ENCODE data around the gene CDH6.

The CDH6 gene

DNA sequence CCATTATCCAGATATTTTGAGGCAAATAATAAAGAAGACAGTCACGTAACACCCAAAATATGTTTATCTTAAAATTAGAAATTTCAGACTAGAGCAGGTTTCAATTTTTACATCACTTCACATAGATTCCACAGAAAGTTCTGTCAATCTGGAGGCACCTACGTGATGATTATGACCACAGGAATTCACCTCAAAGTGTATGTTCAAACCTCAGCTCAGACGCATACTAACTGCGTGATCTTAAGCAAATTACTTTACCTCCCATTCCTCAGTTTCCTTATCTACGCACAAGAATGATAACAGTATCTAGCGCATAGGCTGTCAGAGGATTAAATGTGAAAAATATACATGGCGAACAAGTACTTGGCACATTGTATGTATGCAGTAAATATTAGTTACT lies 5.9 kb upstream of the CDH6 start:
- peaks cover 19% of the 10 kb centered on the region for H3K27me3 ChIP-seq
- no peaks in the 10 kb centered on the region for H3K9me3 ChIP-seq
- H3K4me3 ChIP-seq (ENCODE audit: low read depth in 1 of 2, low read length in 1 of 2) = no peak overlapping the region
- no peaks in the 10 kb centered on the region for H3K36me3 ChIP-seq
- no peak overlapping the region for H3K27ac ChIP-seq
- TF ChIP-seq, protein P1, sequence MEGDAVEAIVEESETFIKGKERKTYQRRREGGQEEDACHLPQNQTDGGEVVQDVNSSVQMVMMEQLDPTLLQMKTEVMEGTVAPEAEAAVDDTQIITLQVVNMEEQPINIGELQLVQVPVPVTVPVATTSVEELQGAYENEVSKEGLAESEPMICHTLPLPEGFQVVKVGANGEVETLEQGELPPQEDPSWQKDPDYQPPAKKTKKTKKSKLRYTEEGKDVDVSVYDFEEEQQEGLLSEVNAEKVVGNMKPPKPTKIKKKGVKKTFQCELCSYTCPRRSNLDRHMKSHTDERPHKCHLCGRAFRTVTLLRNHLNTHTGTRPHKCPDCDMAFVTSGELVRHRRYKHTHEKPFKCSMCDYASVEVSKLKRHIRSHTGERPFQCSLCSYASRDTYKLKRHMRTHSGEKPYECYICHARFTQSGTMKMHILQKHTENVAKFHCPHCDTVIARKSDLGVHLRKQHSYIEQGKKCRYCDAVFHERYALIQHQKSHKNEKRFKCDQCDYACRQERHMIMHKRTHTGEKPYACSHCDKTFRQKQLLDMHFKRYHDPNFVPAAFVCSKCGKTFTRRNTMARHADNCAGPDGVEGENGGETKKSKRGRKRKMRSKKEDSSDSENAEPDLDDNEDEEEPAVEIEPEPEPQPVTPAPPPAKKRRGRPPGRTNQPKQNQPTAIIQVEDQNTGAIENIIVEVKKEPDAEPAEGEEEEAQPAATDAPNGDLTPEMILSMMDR (IDR thresholded peaks at IDR 0.05) = no peak
- no peaks in the 10 kb centered on the region for H3K4me1 ChIP-seq (ENCODE audit: control insufficient read depth in 1 of 2, insufficient read depth in 1 of 2, low read depth in 1 of 2, low read length in 1 of 2)

- H3K27me3 ChIP-seq = peaks cover 67% of the 10 kb centered on the region
- no peaks in the 10 kb centered on the region for H3K4me1 ChIP-seq (ENCODE audit: control insufficient read depth in 1 of 2, insufficient read depth in 1 of 2, low read depth in 1 of 2, low read length in 1 of 2)
Observed at GRCh38 chr5:31192442-31192841, 1.0 kb upstream of the CDH6 start.

DNA sequence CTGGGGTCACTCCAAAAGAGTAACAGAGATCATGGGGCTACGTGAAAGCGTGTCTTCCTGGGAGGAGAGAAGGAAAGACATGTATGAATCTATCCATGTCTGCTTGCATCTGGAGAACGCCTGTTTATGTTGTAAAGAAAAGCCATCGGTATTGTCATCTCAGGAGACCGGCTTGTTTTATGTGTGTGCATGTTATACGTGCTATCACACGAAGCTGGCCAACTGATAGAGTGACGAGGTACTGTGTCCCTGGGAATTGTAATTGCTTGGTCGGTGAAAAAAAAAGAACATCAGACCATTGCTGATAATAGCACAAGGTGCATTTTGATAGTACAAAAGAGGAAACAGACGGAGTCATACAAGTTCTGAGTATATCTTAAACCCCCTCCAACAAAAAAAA lies 370 bp upstream of the CDH6 start:
- Histone ChIP-seq H3K4me1 (ENCODE audit: control insufficient read depth in 1 of 2, insufficient read depth in 1 of 2, low read depth in 1 of 2, low read length in 1 of 2) (no peaks in the 10 kb centered on the region), H3K9me3 (no peaks in the 10 kb centered on the region), H3K4me3 (ENCODE audit: low read depth in 1 of 2, low read length in 1 of 2) (no peak overlapping the region), H3K27ac (no peak overlapping the region), H3K36me3 (no peaks in the 10 kb centered on the region), H3K27me3 (peaks cover 74% of the 10 kb centered on the region)
- TF ChIP-seq, protein P1 (IDR thresholded peaks at IDR 0.05) = no peak

More at GRCh38 chr5:31192442-31192841, 1.0 kb upstream of the CDH6 start:
- Histone ChIP-seq H3K9me3 (no peaks in the 10 kb centered on the region), H3K36me3 (no peaks in the 10 kb centered on the region), H3K4me3 (ENCODE audit: low read depth in 1 of 2, low read length in 1 of 2) (no peak overlapping the region), H3K27ac (no peak overlapping the region)
- TF ChIP-seq, protein P1 (IDR thresholded peaks at IDR 0.05) = no peak

DNA sequence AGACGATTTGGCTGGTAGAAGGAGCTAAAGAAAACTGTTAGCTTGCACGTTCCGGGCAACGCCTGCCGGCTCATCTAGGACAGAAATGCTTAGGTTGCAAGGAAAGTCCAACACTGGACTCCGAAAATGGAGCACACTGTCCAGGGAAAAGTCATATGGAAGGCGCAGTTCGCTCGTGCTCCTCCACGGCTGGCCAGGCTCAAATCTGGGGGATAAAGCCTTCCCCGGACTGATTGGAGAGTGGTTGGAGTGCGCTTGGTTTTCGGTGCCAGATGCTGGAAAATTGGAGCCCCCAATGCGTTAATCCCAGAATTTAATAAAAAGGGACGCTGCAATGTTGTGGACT lies 955 bp downstream of the CDH6 start:
- Histone ChIP-seq H3K36me3 (no peaks in the 10 kb centered on the region), H3K27me3 (peaks cover 79% of the 10 kb centered on the region), H3K27ac (no peak overlapping the region), H3K4me1 (ENCODE audit: control insufficient read depth in 1 of 2, insufficient read depth in 1 of 2, low read depth in 1 of 2, low read length in 1 of 2) (no peaks in the 10 kb centered on the region), H3K9me3 (no peaks in the 10 kb centered on the region), H3K4me3 (ENCODE audit: low read depth in 1 of 2, low read length in 1 of 2) (no peak overlapping the region)
- TF ChIP-seq, protein P1 (IDR thresholded peaks at IDR 0.05) = no peak

DNA sequence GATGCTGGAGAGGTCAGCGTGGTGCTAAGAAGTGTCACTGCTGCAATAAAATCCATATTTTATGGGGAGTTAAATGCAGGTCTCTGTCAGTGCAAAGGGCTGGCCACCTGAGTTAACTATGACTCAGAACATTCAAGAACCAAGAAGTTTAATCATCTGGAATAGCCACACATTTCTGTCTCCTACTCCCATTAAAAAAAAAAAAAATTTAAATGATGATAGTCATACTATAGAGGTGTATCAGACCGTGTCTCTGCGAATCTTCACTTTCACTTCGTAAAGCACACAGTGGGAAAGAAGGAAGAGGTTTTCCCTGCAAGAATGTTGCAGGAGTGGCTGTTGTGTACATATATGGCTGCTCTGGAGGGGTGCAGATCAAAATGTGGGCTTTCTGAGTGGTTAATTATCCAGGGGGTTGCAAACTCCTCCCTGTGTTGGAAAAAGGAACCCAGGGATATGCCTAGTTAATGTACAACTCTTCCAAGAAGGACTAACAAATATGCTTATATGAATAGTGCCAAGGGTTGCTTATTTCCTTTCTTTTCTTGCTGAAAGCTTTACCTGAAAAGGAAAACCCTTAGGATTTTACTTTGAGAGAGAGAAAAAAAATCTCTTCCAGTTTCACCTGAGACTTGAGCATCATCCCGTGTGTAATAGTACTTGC lies 1.5 kb downstream of the CDH6 start:
- Histone ChIP-seq H3K27me3 (peaks cover 81% of the 10 kb centered on the region), H3K36me3 (no peaks in the 10 kb centered on the region), H3K9me3 (no peaks in the 10 kb centered on the region), H3K4me1 (ENCODE audit: control insufficient read depth in 1 of 2, insufficient read depth in 1 of 2, low read depth in 1 of 2, low read length in 1 of 2) (no peaks in the 10 kb centered on the region), H3K27ac (no peak overlapping the region), H3K4me3 (ENCODE audit: low read depth in 1 of 2, low read length in 1 of 2) (no peak overlapping the region)
- TF ChIP-seq, protein P1 (IDR thresholded peaks at IDR 0.05) = no peak

All from neutrophil (primary cell).